ENCODE data around the gene PGA5.
"Not testable (repeated sequence)": the region's sequence is repeated elsewhere in the genome, so short reads cannot be mapped to it uniquely, and the experiment has no call there.

DNA sequence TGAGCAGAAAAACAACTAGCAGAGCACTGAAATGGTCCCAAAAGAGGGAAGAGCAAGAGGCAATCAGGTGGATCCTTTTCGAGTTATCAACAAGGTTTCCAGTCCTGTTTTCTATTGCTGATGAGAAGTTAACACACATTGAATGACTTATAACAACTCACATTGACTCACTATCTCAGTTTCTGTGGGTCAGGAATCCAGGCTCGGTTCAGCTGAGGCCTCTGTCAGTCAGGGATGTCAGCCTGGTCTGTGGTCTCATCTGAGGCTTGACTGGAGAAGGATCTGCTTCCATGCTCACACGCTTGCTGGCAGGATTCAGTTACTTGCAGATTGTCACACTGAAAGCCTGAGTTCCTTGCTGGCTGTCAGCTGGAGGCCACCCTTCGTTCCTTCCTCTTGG, 3.8 kb upstream of the PGA5 start:
- TF ChIP-seq, protein P1, sequence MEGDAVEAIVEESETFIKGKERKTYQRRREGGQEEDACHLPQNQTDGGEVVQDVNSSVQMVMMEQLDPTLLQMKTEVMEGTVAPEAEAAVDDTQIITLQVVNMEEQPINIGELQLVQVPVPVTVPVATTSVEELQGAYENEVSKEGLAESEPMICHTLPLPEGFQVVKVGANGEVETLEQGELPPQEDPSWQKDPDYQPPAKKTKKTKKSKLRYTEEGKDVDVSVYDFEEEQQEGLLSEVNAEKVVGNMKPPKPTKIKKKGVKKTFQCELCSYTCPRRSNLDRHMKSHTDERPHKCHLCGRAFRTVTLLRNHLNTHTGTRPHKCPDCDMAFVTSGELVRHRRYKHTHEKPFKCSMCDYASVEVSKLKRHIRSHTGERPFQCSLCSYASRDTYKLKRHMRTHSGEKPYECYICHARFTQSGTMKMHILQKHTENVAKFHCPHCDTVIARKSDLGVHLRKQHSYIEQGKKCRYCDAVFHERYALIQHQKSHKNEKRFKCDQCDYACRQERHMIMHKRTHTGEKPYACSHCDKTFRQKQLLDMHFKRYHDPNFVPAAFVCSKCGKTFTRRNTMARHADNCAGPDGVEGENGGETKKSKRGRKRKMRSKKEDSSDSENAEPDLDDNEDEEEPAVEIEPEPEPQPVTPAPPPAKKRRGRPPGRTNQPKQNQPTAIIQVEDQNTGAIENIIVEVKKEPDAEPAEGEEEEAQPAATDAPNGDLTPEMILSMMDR (IDR thresholded peaks at IDR 0.05), result not testable (repeated sequence)
- TF ChIP-seq POLR2A (IDR thresholded peaks at IDR 0.05), result not testable (repeated sequence)

Data from adrenal gland (tissue), 5 donors.